Measurements from ENCODE around the gene NUDCD3. TPM values are rescaled to one million over a fixed set of nuclear protein-coding genes. Genes with fewer than 3 reads are reported as not detected.
A peak's percentile ranks its signal among the peaks of the same experiment; 100 is the strongest.

NUDCD3 gene
- total and polyA plus RNA-seq, 4 donors = 24.8 to 91.0 (median 52.4) TPM

DNA sequence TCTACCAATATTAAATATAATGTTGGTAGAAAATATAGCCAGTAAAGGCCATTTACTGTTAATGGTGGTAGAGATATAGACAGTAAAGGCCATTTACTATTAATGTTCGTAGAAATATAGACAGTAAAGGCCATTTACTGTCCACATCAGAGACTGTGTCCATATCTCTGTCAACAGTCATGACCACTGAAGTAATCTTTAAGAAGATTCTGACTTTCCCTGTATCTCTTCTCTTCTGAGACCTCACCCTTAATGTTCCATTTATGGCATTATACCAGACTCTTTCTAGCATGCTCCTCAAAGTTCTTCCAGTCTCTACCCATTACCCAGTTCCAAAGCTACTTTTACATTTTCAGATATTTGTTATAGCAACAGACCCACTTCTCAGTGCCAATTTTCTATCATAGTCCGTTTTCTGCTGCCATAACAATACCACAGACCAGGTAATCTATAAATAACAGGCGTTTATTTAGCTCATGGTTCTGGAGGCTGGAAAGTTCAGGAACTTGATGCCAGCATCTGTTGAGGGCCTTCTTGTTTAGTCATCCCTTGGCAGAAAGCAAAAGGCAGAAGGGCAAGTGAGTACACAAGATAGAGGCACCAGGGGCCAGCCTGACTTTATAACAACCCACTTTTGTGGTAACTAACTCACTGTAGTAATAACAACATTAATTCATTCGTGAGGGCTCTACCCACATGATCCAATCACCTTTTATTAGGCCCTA lies 7.9 kb upstream of the NUDCD3 start:
- no peaks in the 10 kb centered on the region for H3K36me3 ChIP-seq (ENCODE audit: control insufficient read depth in 4 of 4, insufficient read depth in 4 of 4, low read length in 4 of 4)
- WGBS, 2 donors = 60 to 69% methylated on average over 4 of the region's 4 CpGs
- no peak overlapping the region for H3K4me3 ChIP-seq
- H3K4me1 ChIP-seq (ENCODE audit: control insufficient read depth in 5 of 5, insufficient read depth in 5 of 5, low read length in 5 of 5) = no peaks in the 10 kb centered on the region
- ATAC-seq (ENCODE audit: insufficient read depth, low FRiP score) (no peak), DNase-seq (no peak)
- H3K9ac ChIP-seq (ENCODE audit: insufficient read depth in 1 of 2, low read length in 2 of 2) = no peak overlapping the region
- peak overlapping the region in 1 of 2 donors; percentile 64 for H3K27ac ChIP-seq (ENCODE audit: low read depth in 1 of 2, low read length in 1 of 2)
- H3K9me3 ChIP-seq (ENCODE audit: control insufficient read depth in 4 of 4, insufficient read depth in 3 of 4, low read length in 3 of 4) = no peaks in the 10 kb centered on the region
- peaks cover 0 to 6% (median 0%) of the 10 kb centered on the region in 3 donors for H3K27me3 ChIP-seq (ENCODE audit: control insufficient read depth in 3 of 3, insufficient read depth in 3 of 3, low read length in 2 of 3)
- TF ChIP-seq, protein P1, sequence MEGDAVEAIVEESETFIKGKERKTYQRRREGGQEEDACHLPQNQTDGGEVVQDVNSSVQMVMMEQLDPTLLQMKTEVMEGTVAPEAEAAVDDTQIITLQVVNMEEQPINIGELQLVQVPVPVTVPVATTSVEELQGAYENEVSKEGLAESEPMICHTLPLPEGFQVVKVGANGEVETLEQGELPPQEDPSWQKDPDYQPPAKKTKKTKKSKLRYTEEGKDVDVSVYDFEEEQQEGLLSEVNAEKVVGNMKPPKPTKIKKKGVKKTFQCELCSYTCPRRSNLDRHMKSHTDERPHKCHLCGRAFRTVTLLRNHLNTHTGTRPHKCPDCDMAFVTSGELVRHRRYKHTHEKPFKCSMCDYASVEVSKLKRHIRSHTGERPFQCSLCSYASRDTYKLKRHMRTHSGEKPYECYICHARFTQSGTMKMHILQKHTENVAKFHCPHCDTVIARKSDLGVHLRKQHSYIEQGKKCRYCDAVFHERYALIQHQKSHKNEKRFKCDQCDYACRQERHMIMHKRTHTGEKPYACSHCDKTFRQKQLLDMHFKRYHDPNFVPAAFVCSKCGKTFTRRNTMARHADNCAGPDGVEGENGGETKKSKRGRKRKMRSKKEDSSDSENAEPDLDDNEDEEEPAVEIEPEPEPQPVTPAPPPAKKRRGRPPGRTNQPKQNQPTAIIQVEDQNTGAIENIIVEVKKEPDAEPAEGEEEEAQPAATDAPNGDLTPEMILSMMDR (IDR thresholded peaks at IDR 0.05; ENCODE audit: control extremely low read depth, extremely low read depth) = no peak

GRCh38 chr7:44497155-44498027 lies 6.9 kb upstream of the NUDCD3 start:
- Histone ChIP-seq H3K9ac (ENCODE audit: insufficient read depth in 1 of 2, low read length in 2 of 2) (no peak overlapping the region), H3K36me3 (ENCODE audit: control insufficient read depth in 4 of 4, insufficient read depth in 4 of 4, low read length in 4 of 4) (no peaks in the 10 kb centered on the region), H3K27ac (ENCODE audit: low read depth in 1 of 2, low read length in 1 of 2) (no peak overlapping the region), H3K4me3 (no peak overlapping the region), H3K4me1 (ENCODE audit: control insufficient read depth in 5 of 5, insufficient read depth in 5 of 5, low read length in 5 of 5) (no peaks in the 10 kb centered on the region), H3K27me3 (ENCODE audit: control insufficient read depth in 3 of 3, insufficient read depth in 3 of 3, low read length in 2 of 3) (peaks cover 0 to 6% (median 0%) of the 10 kb centered on the region in 3 donors), H3K9me3 (ENCODE audit: control insufficient read depth in 4 of 4, insufficient read depth in 3 of 4, low read length in 3 of 4) (no peaks in the 10 kb centered on the region)
- DNase-seq = no peak
- ATAC-seq (ENCODE audit: insufficient read depth, low FRiP score) = no peak
- TF ChIP-seq, protein P1 (IDR thresholded peaks at IDR 0.05; ENCODE audit: control extremely low read depth, extremely low read depth) = no peak
- WGBS, 2 donors = 95 to 97% methylated on average over 5 of the region's 5 CpGs

GRCh38 chr7:44496385-44496784 lies 5.9 kb upstream of the NUDCD3 start:
- ATAC-seq (ENCODE audit: insufficient read depth, low FRiP score) = no peak
- H3K9me3 ChIP-seq (ENCODE audit: control insufficient read depth in 4 of 4, insufficient read depth in 3 of 4, low read length in 3 of 4) = no peaks in the 10 kb centered on the region
- H3K4me3 ChIP-seq = no peak overlapping the region
- H3K9ac ChIP-seq (ENCODE audit: insufficient read depth in 1 of 2, low read length in 2 of 2) = no peak overlapping the region
- no peaks in the 10 kb centered on the region for H3K36me3 ChIP-seq (ENCODE audit: control insufficient read depth in 4 of 4, insufficient read depth in 4 of 4, low read length in 4 of 4)
- TF ChIP-seq, protein P1 (IDR thresholded peaks at IDR 0.05; ENCODE audit: control extremely low read depth, extremely low read depth) = no peak
- DNase-seq = no peak
- H3K27ac ChIP-seq (ENCODE audit: low read depth in 1 of 2, low read length in 1 of 2) = no peak overlapping the region
- peaks cover 0 to 6% (median 0%) of the 10 kb centered on the region in 3 donors for H3K27me3 ChIP-seq (ENCODE audit: control insufficient read depth in 3 of 3, insufficient read depth in 3 of 3, low read length in 2 of 3)
- peaks cover 0 to under 1% (median 0%) of the 10 kb centered on the region in 5 donors for H3K4me1 ChIP-seq (ENCODE audit: control insufficient read depth in 5 of 5, insufficient read depth in 5 of 5, low read length in 5 of 5)
- WGBS, 2 donors = 85% methylated on average over 1 of the region's 1 CpG

Data from lung (tissue), 12 donors.